HG02885 (cell line): ENCODE results near the gene ELMO3.

Source experiments
- ATAC-seq: cut with Tn5 transposase; IDR thresholded peaks from one replicate; pipeline ENCODE4 v1.9.1; 2021; ENCODE audit warnings: mild to moderate bottlenecking; ENCODE audit not compliant: unreplicated experiment, poor library complexity

The ELMO3 gene

GRCh38 chr16:67210069-67210937, 11.4 kb downstream of the ELMO3 start:
- ATAC-seq = no peak

- no peak for ATAC-seq
Observed at GRCh38 chr16:67211674-67212073, 12.7 kb downstream of the ELMO3 start.

GRCh38 chr16:67212766-67213165, 13.8 kb downstream of the ELMO3 start:
- no peak for ATAC-seq

- ATAC-seq = no peak
Observed at GRCh38 chr16:67213197-67214019, 14.5 kb downstream of the ELMO3 start.

- ATAC-seq = no peak
Observed at GRCh38 chr16:67215706-67216105, 16.8 kb downstream of the ELMO3 start.

GRCh38 chr16:67216612-67217490, 17.9 kb downstream of the ELMO3 start:
- ATAC-seq = no peak

GRCh38 chr16:67223992-67224391, 25.1 kb downstream of the ELMO3 start:
- ATAC-seq = no peak

- ATAC-seq = no peak
Observed at GRCh38 chr16:67226295-67226803, 27.4 kb downstream of the ELMO3 start.

GRCh38 chr16:67226804-67227566, 28.1 kb downstream of the ELMO3 start, which contains the start of gene TMEM208:
TMEM208 (plus strand) TSS chr16:67227130; CDS start chr16:67227219, 89 bp downstream.
- ATAC-seq = peak; percentile 95

- no peak for ATAC-seq
Observed at GRCh38 chr16:67227567-67227921, 28.6 kb downstream of the ELMO3 start.

GRCh38 chr16:67228034-67228785, 29.3 kb downstream of the ELMO3 start:
- no peak for ATAC-seq

- no peak for ATAC-seq
Observed at GRCh38 chr16:67228905-67229304, 30.0 kb downstream of the ELMO3 start.

- no peak for ATAC-seq
Observed at GRCh38 chr16:67229906-67230808, 31.2 kb downstream of the ELMO3 start.

- no peak for ATAC-seq
Observed at GRCh38 chr16:67230809-67231660, 32.1 kb downstream of the ELMO3 start.

GRCh38 chr16:67233596-67233995, 34.7 kb downstream of the ELMO3 start:
- ATAC-seq = no peak

GRCh38 chr16:67234180-67234597, 35.3 kb downstream of the ELMO3 start:
- no peak for ATAC-seq
